T-helper 1 cell treated with Interleukin-12 subunit alpha and Interleukin-12 subunit beta and Interleukin-4 antibody, amounts not matched to agents 30 ng/mL and 1 ng/mL, for 36 hours (primary cell): ENCODE measurements around the gene TMEM259. TPM values are rescaled to one million over a fixed set of nuclear protein-coding genes. Genes with fewer than 3 reads are reported as not detected.

ENCODE experiments used
- intact Hi-C: fragments of 100-400 bp; cut with micrococcal nuclease; formaldehyde crosslinking; loops from one replicate; pipeline ENCODE4 v1.15.1; 2024
- total RNA-seq: library from RNA; stranded (reverse); gene quantifications from 2 replicates; pipeline ENCODE4 v1.2.3, GENCODE V29; 2022

The TMEM259 gene
- 181 and 185 TPM in 2 replicates for total RNA-seq

DNA sequence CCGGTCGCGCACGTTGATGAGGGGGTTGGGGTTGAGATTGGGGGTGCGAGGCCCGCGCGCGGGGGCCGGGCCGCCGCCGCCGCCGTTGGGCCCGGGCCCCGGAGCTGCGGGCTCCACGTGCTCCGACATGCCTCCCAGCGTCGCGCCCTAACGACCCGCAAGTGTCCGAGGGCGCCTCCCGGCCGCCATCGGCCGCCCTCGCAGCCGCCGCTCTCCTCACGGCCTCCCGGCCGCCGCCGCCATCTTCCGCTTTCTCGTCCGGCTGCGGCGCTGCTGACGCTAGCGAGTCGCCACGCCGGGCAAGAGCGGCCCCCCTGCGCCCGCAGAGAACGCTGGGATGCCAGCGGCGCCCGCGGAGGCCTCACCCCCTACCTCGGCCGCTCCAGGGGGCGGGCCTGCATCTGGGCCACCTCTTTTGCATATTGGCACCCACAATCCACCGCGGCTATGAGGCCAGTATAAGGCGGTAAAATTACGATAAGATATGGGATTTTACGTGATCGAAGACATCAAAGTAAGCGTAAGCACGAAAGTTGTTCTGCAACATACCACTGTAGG lies at the start of gene TMEM259:
Gene TMEM259 (minus strand): TSS at position 256 of the 558 bp plus-strand sequence. CDS start 127 bp downstream, at position 129.
- intact Hi-C loops: loop anchor here (1.0 to 5.0 kb wide), 15 partner anchors 20 to 584 kb away; partner anchors contain the start of genes POLR2E, PTBP1, RNF126 and STK11

DNA sequence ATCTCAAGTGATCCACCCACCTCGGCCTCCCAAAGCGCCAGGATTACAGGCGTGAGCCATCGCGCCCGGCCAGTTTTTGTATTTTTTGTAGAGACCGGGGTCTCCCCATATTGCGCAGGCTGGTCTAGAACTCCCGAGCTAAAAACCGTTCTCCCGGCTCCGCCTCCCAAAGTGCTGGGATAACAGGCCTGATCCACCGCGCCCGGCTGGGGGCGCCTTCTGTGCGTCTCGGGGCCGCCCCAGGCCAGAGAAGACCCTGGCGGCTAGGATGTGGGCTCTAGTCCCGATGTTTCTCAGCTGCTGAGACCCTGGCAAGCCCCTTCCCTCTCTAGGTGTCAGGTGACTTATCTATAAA lies 49.6 kb upstream of the TMEM259 start:
- intact Hi-C loops: no loop called here

DNA sequence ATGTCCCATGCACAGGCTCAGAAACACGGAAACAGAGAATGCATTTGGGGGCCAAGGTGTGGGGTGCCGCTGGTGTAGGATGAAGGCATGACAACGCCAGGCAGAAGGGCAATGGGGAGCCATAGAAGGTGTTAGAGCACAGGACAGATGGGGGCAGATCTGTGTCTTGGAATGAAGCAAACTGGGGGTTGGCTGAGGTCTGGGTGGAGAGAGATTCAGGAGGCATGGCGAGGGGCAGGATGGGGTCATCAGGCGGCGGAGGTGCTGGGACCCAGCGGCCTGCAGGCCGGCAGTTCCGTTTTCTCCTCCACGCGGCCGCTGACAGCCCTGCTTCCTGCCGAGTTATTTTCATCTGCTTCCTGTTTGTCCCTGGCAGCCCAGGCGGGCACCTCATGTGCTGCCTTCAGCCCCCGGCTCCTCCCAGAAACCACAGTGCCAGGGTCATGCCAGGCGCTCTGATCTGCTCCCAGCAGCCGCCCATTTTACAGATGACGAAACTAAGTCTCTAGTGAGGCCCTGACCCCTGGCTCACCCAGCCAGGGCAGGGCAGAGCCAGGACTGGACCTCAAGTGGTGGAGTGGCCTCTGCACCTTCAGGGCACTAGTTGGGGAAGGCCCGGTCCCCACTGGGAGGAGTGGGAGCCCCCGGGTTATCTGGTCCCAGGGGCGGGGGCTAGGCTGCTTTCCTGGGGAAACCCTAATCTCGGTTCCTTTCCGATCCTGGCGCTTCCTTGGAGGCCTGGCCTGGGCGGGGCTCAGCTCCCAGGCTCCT lies 48.3 kb upstream of the TMEM259 start:
- intact Hi-C loops: loop anchor here (2.0 to 5.0 kb wide), 2 partner anchors 48 to 123 kb away; partner anchors contain the start of genes RNU6-2 and TMEM259

DNA sequence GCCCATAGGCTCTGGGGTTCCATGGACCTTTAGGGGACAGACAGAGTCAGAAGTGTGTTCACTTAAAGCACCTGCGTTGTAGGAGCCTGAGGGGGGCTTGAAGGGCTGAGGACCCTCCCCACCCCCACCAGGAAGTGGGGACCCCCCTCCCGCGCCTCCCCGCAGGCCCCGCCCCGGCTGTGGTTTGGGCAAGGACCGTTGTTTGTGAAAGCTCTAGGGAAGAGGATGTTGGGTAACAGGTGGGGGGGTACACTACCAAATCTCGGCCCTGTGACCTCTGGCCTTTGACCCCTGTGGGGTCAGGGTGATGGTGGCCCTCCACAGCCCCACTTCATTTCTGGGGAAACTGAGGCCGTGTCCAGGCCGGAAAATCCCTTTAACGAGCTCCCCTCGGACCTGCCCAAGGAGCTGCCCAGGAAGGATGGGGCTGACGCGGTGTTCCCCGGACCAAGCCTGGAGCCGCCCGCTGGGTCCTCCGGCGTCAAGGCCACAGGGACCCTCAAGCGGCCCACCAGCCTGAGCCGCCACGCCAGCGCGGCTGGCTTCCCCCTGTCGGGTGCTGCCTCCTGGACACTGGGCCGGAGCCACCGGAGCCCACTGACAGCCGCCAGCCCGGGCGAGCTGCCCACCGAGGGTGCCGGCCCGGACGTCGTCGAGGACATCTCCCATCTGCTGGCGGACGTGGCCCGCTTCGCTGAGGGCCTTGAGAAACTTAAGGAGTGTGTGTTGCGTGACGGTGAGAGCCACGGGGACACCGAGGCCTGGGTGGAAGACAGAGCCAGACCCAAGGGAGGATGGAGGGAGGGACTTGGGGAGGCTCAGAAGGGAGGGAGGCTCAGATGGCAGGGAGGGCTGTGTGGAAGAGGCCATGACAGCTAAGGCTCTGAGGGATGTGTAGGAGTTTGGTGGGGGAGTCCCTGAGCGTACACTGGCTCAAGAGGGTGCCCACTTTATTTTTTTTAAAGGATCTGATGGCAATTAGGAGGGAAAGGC lies 47.4 kb upstream of the TMEM259 start:
- intact Hi-C loops: loop anchor here (1.0 to 5.0 kb wide), 3 partner anchors 9 to 124 kb away; partner anchors contain the start of genes RNU6-2 and TMEM259

DNA sequence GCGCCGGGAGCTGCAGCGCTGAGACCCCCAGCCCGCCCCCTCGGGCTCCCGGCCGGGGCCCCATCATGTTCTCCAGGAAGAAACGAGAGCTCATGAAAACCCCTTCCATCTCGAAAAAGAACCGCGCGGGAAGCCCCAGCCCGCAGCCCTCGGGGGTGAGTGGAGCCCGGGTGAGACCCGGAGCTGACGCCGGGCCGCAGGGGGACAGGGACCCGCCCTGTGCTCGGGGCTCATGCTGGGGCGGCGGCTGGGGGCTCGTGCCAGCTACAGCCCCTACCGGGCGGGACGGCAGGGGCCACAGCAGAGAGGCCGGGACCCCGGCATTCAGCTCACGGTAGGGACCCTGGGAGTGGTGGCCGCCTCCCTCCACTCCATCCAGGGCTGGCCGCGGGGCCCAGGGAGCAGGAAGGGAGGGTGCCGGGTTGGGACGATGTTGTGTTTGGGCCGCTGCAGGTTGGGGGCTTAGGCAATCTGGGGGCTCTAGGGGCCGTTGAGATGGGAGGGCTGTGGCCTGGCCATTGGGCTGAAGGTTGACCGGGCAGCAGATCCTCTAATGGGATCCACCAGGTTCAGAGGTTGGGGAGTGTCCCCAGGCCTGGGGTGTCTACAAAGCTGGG lies 46.5 kb upstream of the TMEM259 start:
- intact Hi-C loops: loop anchor here (2.0 to 5.0 kb wide), 3 partner anchors 27 to 205 kb away; partner anchors contain the start of gene POLR2E

DNA sequence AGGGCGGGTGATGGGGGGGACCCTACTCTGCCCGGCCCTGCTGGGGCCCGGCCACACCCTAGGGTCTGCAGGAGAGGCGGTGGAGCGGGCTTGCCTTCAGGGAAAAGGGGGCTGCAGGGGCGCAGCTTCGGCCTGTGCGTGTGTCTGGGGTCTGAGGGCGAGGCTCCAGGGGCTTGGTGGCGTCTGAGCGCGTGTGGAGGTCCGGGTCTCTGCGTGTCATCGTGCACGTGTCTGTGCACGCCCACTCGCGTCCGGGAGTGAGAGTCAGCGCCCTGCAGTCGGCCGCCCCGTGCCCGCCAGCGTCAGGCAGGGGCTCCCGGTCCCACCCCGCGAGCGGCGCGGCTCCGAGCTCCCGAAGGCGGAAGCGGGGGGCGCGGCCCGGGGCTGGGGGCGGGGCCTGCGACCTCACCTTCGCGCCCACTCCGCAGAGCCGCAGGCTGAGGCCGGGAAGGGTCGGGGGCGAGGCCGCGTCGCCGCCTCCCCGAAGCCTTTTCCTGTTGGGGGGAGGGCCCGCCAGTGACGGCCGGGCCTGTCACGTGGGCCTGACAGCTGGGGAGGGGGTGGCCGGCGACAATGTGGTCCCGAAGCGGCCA lies 45.9 kb upstream of the TMEM259 start, which contains the start of gene ARHGAP45:
Gene ARHGAP45 (plus strand): TSS at position 420 of the 593 bp plus-strand sequence. CDS start 239 bp downstream, outside the sequence.
- intact Hi-C loops: loop anchor here (2.0 to 5.0 kb wide), 3 partner anchors 28 to 204 kb away; partner anchors contain the start of gene POLR2E

DNA sequence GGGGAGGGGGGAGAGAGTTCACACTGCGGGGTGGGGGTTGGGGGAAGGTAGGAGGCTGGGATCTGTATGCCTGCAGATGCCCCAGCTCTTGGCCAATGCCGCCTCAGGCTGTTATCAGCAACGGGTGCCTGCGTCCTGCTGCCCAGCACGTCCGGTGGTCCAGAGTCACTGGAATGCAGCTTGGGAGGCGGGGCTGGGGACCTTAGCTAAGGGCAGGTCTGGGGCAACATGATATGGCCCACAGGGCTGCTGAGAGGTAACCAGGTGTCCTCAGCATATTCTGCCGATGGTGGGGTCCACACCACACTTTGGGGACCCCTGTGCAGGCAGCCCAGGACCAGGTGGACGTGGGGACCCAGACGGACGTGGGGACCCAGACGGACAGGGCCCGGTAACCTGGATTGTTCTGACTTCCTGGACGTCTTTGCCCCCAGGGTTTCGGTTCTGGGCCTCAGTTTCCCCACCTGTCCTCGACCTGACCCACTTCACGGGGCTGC lies 45.4 kb upstream of the TMEM259 start:
- intact Hi-C loops: loop anchor here (2.0 to 5.0 kb wide), 3 partner anchors 29 to 203 kb away; partner anchors contain the start of gene POLR2E

DNA sequence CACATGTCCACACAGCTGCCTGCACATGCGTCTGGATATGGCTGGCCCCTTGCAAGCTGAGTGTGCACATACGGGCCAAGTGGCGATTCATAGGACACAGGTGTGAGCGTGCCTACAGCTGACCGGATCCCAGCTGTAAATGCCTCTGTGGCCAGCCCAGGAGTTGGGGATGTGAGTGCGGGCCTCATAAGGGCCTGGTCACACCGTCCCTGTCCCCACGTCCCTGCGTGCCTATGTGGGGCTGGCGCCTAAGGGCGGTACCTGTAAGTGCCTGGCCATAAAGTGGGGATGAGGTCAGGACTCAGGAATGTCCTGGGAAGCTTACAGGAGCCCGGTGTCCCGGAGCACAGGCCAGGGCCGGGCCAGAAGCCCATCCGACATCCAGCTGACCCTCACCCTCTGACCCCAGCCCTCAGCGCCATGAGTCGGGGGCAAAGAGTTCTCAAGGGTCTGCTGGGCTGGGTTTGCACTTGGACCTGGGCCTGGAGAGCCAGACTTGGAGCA lies 44.7 kb upstream of the TMEM259 start:
- intact Hi-C loops: loop anchor here (1.0 to 5.0 kb wide), 4 partner anchors 24 to 203 kb away; partner anchors contain the start of gene POLR2E

DNA sequence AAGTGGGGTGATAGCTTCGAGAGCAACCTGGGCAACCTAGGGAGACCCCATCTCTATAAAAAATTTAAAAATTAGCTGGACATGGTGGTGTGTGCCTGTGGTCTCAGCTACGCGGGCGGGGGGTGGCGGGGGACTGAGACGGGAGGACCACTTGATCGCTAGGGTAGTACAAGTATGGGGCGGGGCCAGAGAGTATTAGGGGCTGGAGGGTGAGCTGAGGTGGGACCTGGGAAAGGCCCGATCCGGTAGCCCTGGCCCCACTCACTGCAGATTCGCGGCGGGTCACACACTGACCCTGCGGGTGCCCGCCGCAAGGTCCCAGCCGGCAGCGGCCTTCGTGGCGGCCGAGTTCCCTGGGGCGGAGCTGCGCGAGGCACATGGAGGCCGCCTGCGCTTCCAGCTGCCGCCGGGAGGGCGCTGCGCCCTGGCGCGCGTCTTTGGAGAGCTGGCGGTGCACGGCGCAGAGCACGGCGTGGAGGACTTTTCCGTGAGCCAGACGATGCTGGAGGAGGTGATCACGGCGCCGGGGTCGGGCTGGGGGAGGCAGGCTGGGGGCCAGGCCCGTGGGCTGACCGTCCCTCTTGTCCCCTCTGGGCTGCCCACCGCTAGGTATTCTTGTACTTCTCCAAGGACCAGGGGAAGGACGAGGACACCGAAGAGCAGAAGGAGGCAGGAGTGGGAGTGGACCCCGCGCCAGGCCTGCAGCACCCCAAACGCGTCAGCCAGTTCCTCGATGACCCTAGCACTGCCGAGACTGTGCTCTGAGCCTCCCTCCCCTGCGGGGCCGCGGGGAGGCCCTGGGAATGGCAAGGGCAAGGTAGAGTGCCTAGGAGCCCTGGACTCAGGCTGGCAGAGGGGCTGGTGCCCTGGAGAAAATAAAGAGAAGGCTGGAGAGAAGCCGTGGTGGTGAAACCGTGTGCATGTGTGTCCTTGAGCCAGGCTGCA lies 44.0 kb upstream of the TMEM259 start:
- intact Hi-C loops: loop anchor here (1.0 to 5.0 kb wide), 2 partner anchors 24 to 127 kb away; no protein-coding TSS in a partner anchor

DNA sequence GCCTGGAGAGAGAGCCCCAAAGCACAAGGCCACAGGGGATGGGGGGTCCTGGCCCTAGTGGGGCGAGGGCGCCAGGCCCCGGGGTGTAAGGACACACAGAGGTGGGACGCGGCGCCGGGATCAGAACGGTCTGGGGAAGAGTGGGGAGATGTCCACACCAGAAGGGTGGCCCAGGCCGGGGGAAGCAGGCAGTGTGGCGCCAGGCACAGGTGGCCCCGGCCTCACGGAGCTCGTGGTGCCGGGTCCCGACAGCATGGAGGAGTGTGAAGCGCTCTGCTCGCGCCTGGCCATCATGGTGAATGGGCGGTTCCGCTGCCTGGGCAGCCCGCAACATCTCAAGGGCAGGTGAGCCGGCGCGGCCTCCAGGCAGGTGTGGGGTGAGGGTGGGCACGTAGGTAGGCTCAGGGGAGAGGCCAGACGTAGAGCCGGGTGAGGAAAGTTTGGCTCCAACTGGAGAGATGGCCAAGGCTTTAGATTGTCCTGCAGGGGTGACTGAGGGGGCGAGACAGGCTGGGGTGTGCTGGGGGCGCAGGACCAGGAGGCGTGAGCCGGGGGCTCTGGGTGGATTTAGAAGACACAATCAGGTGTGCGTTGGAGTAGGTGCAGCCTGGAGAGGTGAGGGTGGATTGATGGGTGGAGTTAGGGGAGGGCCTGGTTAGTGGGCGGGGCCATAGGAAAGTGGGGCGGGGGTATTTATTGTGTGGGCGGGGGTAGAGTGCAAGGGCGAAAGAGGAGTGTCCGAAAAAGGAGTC lies 43.2 kb upstream of the TMEM259 start:
- intact Hi-C loops: loop anchor here (1.0 kb wide), 2 partner anchors 18 to 73 kb away; no protein-coding TSS in a partner anchor

DNA sequence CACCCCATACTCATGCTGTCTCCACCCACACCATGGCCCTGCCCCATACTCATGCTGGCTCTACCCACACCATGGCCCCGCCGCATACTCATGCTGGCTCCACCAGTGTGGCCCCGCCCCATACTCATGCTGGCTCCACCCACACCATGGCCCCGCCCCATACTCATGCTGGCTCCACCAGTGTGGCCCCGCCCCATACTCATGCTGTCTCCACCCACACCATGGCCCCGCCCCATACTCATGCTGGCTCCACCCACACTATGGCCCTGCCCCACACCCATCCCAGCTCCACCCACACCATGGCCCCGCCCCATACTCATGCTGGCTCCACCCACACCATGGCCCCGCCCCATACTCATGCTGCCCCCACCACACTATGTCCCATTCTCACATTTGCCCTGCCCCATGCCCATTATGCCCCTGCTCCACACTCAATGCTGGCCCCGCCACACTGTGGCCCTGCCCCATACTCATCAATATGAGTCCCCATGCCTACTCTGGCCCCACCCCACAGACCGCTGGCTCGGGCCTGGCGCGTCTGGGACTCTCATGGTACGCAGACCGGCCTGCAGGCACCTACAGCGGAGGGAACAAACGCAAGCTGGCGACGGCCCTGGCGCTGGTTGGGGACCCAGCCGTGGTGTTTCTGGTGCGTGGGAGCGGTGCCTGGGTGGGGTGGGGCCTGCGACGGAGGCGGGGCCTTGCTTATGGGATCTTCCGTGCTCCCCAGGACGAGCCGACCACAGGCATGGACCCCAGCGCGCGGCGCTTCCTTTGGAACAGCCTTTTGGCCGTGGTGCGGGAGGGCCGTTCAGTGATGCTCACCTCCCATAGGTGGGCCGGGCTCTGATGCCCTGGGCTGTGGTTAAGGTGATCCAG lies 42.3 kb upstream of the TMEM259 start:
- intact Hi-C loops: loop anchor here (1.0 kb wide), 2 partner anchors 19 to 72 kb away; no protein-coding TSS in a partner anchor

DNA sequence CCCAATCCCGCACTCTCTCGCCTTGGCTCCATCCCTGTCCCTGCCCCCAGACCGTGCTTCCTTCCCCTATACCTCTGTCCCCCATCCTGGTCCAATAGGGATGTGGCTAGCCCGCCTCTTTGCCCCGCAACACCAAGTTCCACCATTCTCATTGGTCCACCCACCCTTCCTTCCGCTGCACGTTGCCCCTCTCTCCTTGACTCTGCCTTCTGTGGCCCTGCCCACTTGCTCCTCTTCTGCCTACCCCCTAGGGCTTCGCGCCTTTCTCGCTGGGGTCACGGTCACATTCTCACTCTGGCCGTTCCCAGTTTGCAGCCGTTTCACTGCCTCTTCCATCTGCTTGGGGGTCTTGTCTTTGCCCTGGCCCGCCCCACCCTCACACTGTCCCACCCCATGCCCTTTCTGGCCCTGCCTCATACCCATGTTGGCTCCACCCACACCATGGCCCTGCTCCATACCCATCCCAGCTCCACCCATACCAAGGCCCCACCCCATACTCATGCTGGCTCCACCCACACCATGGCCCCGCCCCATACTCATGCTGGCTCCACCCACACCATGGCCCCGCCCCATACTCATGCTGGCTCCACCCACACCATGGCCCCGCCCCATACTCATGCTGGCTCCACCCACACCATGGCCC lies 41.6 kb upstream of the TMEM259 start:
- intact Hi-C loops: loop anchor here (1.0 kb wide), 2 partner anchors 20 to 71 kb away; no protein-coding TSS in a partner anchor

DNA sequence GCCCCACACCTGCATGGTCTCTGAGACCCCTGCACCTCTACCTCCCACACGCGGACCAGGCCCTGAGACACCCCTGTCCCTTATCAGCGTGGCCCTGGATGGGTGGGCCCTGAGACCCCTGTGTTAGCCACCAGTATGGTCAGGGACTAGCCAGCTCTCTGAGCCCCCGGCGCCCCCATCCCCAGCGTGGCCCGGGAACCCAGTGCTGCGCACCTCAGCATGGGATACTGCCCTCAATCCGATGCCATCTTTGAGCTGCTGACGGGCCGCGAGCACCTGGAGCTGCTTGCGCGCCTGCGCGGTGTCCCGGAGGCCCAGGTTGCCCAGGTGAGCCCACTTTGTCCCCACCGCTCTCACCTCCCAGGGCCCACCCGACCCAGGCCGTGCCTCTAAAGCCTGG lies 41.1 kb upstream of the TMEM259 start:
- intact Hi-C loops: no loop called here

DNA sequence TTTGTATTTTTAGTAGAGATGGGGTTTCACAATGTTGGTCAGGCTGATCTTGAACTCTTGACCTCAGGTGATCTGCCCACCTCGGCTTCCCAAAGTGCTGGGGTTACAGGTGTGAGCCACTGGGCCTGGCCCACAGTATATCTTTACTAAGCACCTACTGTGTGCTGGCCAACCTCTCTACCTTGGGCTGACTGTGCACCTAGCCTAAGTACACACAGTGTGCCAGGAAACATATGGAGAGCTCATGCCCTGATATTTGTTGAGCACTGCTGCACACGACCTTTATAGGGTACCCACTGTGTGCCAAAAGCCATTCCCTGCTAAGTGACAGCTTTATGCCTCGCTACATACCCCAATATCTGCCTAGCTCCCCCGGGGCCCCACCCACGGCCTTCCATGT lies 39.8 kb upstream of the TMEM259 start:
- intact Hi-C loops: no loop called here

DNA sequence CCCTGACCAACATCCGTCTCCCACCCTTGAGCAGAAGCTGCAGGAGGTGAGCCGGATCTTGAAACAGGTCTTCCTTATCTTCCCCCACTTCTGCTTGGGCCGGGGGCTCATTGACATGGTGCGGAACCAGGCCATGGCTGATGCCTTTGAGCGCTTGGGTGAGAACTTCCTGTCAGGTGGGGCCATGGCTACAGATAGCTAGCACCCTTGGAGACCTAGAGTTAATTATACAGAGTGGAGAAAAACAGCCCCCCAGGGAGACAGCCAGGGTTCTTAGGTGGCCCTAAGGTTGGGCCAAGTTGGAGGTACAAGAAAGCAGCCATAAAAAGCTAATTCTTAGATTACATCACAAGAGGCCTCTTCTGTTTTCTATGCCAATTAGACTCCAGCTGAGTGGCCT lies 37.2 kb upstream of the TMEM259 start:
- intact Hi-C loops: no loop called here
